Erythroblast (primary cell): ENCODE measurements around the gene IRF2.

Experiments used
- DNase-seq, 2 experiments: peaks; one replicate each; lab custom pipeline; 2025; lab: John Stamatoyannopoulos, UW
- GATA1 ChIP-seq: IDR thresholded peaks from 2 replicates; pipeline ENCODE4 v1.6.1; 2011; ENCODE audit warnings: low read depth, mild to moderate bottlenecking, control low read depth, low read length, moderate library complexity
- POLR2A ChIP-seq: IDR thresholded peaks from 2 replicates; pipeline ENCODE4 v1.6.1; 2011; ENCODE audit warnings: mild to moderate bottlenecking, low read length

The IRF2 gene

DNA sequence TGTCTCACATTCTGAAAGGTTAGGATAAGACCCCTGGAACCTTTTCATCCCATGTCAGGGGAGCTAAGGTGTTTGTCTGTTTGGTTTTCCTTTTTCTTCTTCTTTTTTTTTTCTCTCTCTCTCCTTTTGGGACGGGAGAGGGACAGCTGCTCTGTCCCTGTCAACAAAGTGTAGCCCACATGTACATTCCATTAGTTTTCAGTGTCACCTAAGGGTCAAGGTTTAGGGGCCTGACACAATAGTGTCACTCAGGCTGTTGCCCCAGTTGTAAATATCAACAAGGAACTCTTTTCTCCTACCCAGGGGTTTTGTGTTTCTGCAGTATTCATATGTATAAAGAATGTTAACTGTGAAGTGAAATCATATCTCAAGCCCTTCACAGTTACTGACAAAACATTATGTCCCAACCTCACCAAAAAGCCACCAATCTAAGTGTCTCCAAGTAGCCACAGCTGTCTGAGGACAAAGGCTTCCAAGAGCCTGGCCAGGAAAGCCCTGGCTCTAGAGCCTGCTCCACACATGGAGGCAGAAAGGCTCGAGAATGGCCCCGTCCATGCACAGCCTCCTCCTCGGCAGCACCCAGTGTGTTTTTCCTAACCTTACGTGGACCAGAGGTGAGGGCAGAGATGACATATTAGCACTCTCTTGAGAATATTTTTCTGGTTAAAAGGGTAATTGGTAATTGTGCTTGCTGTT, 9.4 kb downstream of the IRF2 start:
- DNase-seq: no peak
- TF ChIP-seq POLR2A (no peak), GATA1 (no peak)

DNA sequence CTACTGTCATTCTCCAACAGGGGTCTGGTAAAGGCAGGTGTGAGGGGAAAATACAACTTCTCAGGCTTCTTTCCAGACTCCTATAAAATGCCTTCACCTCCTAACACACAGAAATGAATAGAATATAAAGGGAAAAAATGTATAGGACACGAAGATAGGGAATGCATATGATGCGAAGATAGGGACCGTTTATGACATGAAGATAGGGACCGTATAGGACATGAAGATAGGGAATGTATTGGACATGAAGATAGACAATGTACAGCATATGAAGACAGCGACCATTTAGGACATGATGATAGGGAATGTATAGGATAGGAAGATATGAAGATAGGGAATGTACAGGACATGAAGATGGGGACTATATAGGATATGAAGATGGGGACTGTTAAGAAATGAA, 10.5 kb downstream of the IRF2 start:
- TF ChIP-seq GATA1 (no peak), POLR2A (no peak)

DNA sequence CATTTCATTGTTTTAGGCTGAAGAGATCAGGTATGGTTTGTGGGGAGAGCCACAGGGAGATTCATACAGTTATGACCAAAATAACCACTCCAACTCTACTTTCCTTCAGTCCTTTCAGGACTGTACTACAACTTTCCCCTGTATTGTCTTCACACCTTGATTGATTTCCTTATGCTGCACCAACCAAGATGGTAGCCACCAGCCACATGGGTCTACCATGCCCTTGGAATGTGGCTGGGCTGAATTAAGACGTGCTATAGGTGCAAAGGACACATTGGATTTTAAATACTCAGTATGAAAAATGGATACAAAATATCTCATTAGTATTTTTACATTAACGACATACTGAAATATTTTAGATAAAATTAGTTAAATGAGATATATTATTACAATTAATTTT, 11.2 kb downstream of the IRF2 start:
- no peak for DNase-seq
- TF ChIP-seq POLR2A (no peak), GATA1 (no peak)

More for the DNA sequence above, 10.5 kb downstream of the IRF2 start:
- DNase-seq: no peak

DNA sequence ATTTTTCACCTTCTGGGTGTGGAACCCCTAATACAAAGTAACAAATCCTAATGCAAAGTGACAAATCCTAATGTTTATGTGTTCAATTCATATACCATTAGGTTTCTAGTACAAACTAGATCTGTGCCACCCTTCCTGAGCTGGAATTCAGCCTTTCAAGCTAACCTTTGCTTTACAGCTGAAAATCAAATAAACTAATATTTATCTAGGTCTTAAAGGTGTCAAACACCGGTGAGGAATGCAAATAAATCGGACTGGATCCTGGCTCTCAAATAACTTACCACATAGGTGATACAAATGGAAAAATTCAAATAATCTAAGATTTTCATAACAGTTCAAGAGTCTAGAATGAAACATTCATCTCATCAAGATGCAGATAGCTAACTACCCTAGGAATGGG, 11.6 kb downstream of the IRF2 start:
- no peak for TF ChIP-seq POLR2A
- no peak for TF ChIP-seq GATA1
- DNase-seq: no peak

- TF ChIP-seq POLR2A (no peak), GATA1 (no peak)
- DNase-seq: no peak
Measured at GRCh38 chr4:184461711-184462441, 12.5 kb downstream of the IRF2 start.

DNA sequence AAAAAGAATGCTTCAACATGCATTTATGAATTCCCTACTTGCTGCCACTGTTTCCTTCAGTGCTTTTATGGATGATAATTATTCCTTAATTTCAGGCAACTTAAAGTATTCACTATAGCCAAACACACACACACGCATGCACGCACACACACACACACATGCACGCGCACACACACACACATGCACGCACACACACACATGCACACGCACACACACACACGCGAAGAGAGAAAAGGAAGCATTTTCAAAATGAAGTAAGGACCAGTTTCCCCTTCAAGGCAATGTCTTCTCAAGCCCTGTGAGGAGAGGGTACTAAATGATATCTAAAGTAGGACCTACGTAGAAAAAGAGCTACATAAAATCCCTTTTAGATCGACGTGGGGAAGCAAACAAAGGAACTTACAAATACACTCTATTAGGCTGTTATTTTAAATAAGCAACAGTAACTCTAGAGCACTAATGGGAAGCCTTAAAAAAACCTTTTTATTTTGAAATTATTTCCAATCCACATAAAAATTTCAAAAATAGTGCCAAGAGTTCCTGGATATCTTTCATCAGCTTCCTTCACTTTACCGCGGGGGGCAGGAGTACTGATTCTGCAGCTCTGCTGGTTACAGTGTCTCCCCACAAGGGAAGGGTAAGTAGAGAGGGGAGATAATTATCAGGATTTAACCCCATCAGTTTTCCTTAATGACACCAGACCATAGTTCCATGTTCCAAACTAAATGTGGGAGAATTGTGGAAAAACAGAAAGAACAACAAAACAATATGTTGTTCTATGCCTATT, 13.7 kb downstream of the IRF2 start:
- TF ChIP-seq POLR2A: no peak
- TF ChIP-seq GATA1: no peak
- peak in 1 of 2 experiments; percentile 10 for DNase-seq

- no peak for DNase-seq
- TF ChIP-seq GATA1 (no peak), POLR2A (no peak)
Measured at GRCh38 chr4:184459413-184459812, 14.9 kb downstream of the IRF2 start.

- TF ChIP-seq GATA1: no peak
- TF ChIP-seq POLR2A: no peak
- no peak for DNase-seq
Measured at GRCh38 chr4:184457535-184458249, 16.7 kb downstream of the IRF2 start.

- DNase-seq: no peak
Measured at GRCh38 chr4:184456337-184456736, 18.0 kb downstream of the IRF2 start.

DNA sequence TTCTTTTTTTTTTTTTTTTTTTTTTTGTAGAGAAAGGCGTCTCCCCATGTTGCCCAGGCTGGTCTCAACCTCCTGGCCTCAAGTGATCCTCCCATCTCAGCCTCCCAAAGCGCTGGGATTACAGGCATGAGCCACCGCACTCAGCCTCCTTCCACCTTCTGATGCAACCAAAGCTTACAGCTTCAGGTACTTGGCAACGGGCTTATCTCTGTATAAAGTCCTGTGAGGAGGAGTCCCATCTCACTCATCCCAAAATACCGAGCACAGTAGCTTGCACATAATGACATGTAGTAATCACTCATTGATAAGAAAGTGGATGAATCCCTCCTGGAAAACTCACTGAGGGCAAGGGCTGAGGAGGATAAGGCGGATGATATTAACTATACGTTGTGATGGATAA, 19.1 kb downstream of the IRF2 start:
- TF ChIP-seq POLR2A: no peak
- TF ChIP-seq GATA1: no peak
- DNase-seq: no peak

More at GRCh38 chr4:184456337-184456736, 18.0 kb downstream of the IRF2 start:
- TF ChIP-seq GATA1 (no peak), POLR2A (no peak)

DNA sequence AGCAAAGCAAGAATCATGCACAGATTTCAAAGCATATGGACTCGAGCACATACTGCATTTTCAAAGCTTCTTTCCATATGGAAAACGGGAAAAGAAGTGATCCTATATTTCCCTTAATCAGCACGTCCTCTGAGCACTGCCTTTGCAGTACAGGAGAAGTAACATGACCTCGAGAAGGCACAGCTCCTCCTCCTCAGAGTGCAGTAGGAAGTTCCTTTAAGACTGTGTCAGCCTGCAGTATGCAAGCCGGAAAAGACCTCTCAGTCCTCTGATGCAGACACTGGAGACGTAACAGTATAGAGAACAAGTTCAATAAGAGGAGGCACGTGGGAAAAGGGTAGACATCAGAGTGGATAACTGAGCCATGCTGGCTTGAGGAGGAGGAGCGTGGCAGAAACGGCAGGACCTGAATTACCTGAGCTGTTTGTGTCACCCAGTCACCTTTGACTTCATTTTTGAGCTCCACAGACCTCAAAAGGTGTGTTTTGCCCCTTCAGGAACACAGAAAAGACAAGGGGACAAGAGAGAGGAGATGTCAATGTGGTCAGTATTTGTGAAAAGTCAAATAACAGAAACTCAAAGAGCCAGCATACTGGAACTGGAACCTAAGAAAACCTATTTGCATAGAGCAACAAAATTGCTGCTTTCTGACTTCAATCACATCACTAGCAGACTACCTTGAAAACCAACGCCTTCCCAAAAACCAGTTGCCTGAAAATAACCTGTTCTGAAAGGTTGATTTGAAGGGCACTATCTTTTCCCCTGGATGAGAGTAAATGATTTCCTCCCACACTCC, 20.8 kb downstream of the IRF2 start:
- TF ChIP-seq GATA1: no peak
- no peak for TF ChIP-seq POLR2A
- DNase-seq: no peak

DNA sequence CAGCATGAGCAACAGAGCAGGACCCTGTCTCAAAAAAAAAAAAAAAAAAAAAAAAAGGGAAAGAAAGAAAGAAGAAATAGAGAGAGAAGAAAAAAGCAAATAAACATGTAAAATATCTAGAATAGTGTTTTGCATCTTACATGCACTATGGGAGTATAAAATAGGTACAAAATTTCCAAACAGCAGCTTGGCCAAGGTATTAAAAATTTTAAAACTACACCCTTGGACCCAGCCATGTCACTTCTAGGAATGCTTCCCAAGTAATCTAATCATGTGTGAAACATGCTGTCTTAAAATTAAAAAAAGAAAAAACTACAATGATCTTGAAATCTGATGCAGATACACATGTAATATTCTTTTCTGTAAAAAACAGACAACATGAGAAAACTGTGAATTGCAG, 21.6 kb downstream of the IRF2 start:
- no peak for DNase-seq
- no peak for TF ChIP-seq GATA1
- no peak for TF ChIP-seq POLR2A
